ENCODE measurements around the gene ARMH1.

The ARMH1 gene

DNA sequence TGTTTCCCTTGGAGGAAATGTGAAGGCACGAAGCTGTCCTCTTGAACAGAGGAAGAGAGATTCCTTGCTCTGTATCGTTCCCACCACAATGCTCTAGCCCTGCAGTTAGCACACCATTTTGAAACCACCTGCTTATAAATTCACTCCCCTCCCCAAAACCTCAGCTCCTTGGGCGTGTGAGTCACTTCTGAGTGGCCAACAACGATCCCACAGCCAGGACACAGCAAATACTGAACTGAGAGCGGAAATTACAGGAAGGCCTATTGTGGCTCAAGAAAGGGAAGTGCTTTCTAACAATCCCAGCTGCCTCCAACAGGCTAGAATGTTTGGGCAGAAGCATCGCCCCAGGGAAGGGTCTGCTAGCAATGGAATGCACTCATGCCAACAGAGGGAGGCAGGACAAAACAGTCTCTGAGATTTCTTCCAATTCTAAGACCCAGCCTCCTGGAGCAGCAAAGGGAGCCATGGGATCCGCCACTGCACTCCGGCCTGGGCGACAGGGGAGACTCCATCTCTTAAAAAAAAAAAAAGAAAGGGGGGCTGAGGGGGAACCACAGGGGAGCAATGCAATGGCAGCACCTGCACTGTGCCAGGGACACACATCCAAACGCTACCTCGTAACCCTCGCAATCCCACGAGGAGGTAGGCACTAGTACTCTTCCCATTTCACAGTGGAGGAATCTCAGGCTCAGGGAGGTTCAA, 2.1 kb upstream of the ARMH1 start:
- no peak for DNase-seq

DNA sequence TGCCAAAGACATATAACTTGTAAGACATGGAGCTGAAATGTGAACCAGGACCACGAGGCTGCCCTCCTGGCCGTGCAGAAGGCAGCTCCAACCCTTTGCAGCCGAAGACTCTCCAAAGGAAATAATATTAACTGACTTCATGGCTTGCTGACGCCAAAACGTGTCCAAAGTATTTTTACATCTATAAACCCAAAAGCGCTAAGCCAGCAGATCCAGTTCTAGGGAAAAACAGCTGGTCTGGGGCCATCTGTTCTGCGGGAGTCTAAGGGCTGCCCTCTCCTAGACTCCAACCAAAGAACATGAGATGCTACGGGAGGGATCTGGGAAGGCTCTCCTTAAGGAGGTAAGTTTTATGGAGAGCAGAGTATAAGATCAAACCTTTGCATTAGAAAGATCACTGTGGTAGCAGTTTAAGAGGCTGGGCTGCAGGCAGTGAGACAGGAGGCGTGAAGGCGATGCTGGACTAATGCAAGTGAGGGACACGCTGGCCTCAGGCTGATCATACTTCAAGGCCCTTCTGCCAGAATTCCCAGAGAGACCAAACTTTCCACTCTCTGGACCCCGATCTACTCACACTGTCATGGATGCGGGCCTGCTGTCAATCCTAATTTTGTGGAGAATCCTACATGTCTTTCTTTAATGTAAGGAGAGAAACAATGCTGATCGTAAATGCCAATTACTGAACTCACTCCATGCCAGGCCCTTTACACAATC, 1.4 kb upstream of the ARMH1 start:
- no peak for DNase-seq

DNA sequence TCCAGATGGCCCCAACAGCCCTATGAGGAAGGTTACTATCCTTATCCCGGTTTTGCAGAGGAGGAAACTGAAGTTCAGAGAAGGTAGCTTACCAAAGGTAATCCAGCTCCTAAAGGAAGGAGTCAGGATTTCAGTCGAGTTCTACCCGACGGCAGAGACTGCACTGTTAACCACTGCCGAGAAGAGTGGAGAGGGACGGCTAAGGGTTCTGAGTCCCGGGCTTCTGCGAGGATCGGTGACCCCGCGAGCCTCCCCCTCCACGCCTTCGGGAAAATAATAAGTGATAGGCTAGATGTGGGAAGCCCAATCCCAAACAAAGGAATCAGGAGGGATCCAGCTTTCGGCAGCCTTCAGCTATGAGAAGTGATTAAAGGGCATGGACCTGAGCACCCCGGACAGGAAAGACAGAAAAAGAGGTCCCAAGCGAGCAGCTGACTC, 820 bp upstream of the ARMH1 start:
- DNase-seq: no peak

DNA sequence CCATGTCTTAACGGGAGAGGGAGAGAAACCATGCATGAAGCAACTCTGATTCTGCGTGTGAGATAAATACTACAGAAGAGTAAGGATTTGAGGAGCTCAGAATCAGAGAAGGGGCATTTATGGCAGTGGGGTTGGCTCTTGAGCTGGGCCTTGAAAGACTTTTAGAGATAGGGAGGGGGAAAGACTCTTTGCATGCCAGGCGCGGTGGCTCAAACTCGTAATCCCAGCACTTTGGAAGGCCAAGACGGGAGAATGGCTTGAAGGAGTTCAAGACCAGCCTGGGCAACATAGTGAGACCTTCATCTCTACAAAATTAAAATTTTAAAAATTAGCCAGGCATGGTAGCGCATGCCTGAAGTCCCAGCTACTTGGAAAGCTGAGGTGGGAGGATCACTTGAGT, 672 bp downstream of the ARMH1 start:
- no peak for DNase-seq

DNA sequence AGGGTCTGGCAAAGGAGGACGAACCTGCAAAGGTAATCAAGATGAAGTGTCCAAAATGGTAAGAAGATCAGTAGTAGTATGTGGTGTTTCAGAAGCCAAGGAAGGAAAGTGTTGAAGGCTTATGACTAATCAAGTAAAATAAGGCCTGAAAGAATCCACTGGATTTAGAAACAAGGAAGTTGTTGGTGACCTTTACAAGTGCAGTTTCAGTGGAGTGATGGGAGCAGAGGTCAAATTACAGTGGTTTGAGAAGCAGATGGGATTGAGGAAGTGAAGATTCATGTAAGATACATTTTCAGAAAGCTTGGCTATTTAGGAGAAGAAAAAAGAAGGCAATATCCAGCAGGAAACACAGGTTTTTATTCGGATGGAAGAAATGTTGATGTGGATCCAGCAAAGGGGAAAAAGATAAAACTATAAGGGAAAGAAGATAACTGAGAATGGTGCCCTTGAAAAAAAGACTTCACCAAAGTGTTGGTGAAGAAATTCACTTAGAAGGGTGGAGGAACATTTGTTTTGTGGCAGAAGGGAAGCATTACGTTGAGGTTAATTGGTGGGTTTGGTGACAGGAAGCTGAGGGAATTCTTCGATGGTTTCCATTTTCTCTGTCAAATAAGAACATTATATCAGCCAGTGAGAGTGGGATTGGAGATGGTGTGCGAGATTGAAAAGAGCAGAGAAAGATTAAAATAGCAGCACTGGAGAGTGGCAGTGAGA, 2.1 kb downstream of the ARMH1 start:
- no peak for DNase-seq

DNA sequence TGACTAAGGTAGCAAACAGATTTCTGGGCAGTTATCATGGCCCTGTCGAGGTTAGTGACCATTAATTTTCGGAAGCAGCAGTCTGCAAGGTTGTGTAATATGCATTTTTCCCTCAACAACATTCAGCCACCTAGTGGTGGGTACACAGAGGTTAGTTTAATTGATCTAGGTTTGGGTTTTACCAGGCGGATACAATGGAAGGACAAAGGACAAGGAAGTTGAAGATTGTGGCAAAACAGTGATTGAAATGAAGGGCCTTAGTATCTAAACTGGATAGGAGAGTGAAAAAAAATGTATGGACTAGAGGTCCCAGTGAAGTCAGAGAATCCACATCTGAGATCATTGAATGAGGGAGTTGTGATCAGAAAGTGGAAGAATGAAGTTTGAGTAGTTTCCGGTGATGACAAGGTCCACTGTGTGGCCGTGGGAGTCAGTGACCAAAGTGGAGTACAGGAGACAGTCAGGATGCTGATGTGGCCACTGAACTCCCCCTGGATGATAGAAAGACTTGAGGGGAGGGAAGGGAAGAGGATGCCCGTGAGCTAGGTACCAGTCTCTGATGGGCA, 2.8 kb downstream of the ARMH1 start:
- no peak for DNase-seq

- no peak for DNase-seq
Measured at GRCh38 chr1:44678120-44678519, 3.6 kb downstream of the ARMH1 start.

DNA sequence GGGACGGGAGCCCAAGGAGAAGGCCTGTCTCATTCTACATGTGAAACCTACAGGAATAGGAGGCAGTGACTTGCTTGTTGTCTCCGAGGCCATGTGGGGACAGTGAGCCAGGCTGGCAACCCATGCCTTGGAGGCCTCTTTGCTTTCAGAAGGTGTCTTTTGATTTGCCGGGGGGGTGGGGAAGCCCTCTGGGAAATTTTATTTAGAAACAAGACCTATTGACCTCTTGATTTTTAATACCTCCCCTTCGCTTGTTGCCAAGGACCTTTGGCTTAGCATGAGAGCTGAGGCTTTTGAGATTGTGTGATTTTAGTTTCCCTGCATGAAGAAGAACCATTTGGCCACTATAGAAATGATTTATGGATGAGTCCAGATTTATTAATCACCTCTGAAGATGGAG, 4.1 kb downstream of the ARMH1 start:
- DNase-seq: no peak

DNA sequence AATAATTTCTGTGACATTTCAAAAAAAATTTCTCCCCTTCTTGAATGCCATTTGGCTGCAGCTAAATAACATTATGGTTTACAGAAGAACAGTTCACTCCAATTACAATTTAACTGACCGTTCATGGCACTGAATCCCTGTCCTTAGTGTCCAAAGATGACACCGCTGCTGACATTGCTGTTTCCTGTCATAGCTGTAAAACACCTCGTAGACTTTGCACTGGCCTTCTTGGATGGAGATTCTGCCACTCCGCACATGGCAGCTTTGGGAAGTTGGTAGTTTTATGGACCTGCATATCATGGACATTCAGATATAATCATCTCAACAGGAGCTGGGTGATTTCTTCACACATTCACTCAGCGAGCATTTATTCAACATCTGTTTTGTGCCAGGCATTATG, 5.0 kb downstream of the ARMH1 start:
- DNase-seq: no peak

DNA sequence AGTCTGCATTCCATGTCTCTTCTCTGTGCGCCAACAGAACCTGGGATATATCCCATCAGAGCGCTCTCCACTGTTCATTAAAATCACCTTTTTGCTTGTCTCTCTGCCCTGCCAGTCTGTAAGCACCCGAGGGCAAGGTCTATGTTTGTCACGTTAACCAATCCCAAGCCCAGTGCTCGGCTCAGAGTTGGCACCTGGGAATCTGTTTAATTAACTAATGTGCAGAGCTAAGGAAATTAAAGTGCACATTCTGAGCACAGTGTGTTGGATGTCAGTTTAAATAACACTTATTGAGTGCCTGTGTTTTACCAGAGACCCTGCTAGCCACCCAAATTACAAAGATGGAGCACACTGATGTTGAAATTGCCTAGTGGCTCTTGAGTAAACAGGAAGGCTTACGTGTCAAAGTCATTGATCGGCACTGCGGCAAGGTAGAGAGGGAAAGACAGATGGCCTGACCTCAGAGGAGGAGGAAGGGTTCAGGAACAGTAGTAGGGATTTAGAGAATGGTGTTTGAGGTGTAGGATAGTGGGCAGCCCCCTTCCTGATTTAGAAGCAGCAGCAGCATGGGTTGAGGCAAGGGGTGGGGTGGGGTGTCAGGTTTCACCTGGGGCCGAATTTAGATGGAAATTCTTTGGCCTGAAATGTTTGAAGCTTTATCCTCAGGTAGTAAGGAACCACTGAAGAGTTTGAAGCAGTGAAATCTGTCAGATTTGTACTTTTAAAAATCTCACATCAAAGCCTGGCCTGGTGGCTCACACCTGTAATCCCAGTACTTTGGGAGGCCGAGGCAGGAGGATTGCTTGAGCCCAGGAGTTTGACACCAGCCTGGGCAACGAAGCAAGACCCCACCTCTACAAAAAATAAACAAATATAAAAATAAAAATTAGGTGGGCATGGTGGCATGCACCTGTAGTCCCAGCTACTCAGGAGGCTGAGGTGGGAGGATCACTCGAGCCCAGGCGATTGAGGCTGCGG, 7.7 kb downstream of the ARMH1 start:
- no peak for DNase-seq

GRCh38 chr1:44682883-44683265, 8.4 kb downstream of the ARMH1 start:
- no peak for DNase-seq

- no peak for DNase-seq
Measured at GRCh38 chr1:44684525-44684924, 10.0 kb downstream of the ARMH1 start.

DNA sequence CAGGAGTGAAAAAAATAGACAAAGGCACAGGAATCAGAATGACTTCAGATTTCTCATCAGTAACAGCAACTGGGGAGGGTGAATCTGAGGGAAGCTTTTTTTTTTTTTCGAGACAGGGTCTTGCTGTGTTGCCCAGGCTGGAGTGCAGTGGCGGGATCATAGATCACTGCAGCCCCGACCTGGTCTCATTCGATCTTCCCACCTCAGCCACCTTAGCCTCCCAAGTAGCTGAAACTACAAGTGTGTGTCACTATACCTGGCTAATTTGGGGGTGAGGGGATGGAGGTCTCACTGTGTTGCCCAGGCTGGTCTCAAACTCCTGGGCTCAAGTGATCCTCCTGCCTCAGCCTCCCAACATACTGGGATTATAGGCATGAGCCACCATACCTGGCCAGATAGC, 10.7 kb downstream of the ARMH1 start:
- no peak for DNase-seq

DNA sequence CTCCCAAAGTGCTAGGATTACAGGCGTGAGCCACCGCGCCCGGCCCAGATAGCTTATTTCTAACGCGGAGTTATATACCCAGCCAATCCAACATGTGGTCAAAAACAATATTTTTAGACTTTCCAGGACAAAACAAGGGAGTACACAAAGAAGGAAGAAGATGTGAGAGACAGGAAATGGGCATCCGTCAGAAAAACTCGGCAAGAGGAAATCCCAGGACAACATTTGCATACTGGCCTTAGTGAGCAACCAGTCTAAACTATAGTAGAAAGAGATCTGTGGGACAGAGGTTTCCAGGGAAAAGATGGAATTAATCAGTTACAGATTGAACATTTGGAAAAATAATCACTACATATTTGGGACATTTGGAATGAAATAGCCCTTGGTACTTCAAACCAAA, 11.4 kb downstream of the ARMH1 start:
- no peak for DNase-seq

- no peak for DNase-seq
Measured at GRCh38 chr1:44688760-44689446, 14.4 kb downstream of the ARMH1 start.

- no peak for DNase-seq
Measured at GRCh38 chr1:44689447-44689765, 14.9 kb downstream of the ARMH1 start.

GRCh38 chr1:44693159-44693558, 18.6 kb downstream of the ARMH1 start:
- no peak for DNase-seq

GRCh38 chr1:44693900-44694299, 19.4 kb downstream of the ARMH1 start:
- no peak for DNase-seq

GRCh38 chr1:44694863-44695478, 20.5 kb downstream of the ARMH1 start:
- no peak for DNase-seq

DNA sequence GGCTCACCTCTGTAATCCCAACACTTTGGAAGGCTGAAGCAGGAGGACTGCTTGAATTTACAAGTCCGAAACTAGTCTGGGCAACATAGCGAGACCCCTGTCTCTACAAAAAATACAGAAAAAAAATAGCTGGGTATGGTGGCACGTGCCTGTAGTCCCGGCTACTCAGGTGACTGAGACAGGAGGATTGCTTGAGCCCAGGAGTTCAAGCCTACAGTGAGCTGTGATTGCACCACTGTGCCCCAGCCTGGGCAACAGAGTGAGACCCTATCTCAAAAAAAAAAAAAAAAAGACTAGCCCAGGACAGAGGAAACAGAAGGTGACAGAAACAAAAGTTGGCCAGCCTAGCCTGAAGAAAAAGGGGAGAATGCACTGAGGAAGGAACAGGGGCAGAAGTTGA, 21.2 kb downstream of the ARMH1 start:
- no peak for DNase-seq

- no peak for DNase-seq
Measured at GRCh38 chr1:44696101-44696500, 21.6 kb downstream of the ARMH1 start.
